Measurements from ENCODE around the gene KRTAP3-1. TPM values are rescaled to one million over a fixed set of nuclear protein-coding genes. Genes with fewer than 3 reads are reported as not detected.
"Not testable (repeated sequence)": the region's sequence is repeated elsewhere in the genome, so short reads cannot be mapped to it uniquely, and the experiment has no call there.

Gene KRTAP3-1
- total and polyA plus RNA-seq, 2 donors = 0.09 TPM; not detected in 1

- no peak for DNase-seq (ENCODE audit: low read depth in 6 of 9, low spot score in 9 of 9)
- Histone ChIP-seq H3K4me1 (ENCODE audit: control insufficient read depth in 2 of 2, insufficient read depth in 2 of 2, low read length in 2 of 2) (no peaks in the 10 kb centered on the region), H3K9me3 (ENCODE audit: control insufficient read depth in 2 of 2, insufficient read depth in 1 of 2, low read length in 1 of 2) (no peaks in the 10 kb centered on the region), H3K36me3 (ENCODE audit: control insufficient read depth in 2 of 2, insufficient read depth in 2 of 2, low read length in 1 of 2) (no peaks in the 10 kb centered on the region), H3K27me3 (ENCODE audit: control insufficient read depth in 2 of 2, insufficient read depth in 1 of 2, low read length in 1 of 2) (peaks cover 0 to 2% of the 10 kb centered on the region in 2 donors), H3K27ac (ENCODE audit: low read depth in 1 of 2, low read length in 1 of 2) (no peak overlapping the region), H3K4me3 (ENCODE audit: low read length in 2 of 2) (no peak overlapping the region)
- WGBS = 95% methylated on average over 1 of the region's 1 CpG
Measured at GRCh38 chr17:41042953-41043352, 34.0 kb upstream of the KRTAP3-1 start.

- not testable (repeated sequence) for H3K36me3 ChIP-seq (ENCODE audit: control insufficient read depth in 2 of 2, insufficient read depth in 2 of 2, low read length in 1 of 2); H3K4me3 ChIP-seq (ENCODE audit: low read length in 2 of 2); DNase-seq (ENCODE audit: low read depth in 6 of 9, low spot score in 9 of 9); H3K4me1 ChIP-seq (ENCODE audit: control insufficient read depth in 2 of 2, insufficient read depth in 2 of 2, low read length in 2 of 2); H3K27ac ChIP-seq (ENCODE audit: low read depth in 1 of 2, low read length in 1 of 2); H3K9me3 ChIP-seq (ENCODE audit: control insufficient read depth in 2 of 2, insufficient read depth in 1 of 2, low read length in 1 of 2); H3K27me3 ChIP-seq (ENCODE audit: control insufficient read depth in 2 of 2, insufficient read depth in 1 of 2, low read length in 1 of 2)
- 94% methylated on average over 14 of the region's 14 CpGs for WGBS
Measured at GRCh38 chr17:41040783-41041571, 32.0 kb upstream of the KRTAP3-1 start, which contains the start of gene KRTAP1-1. KRTAP1-1 (minus strand) TSS chr17:41041450; CDS start chr17:41041397, 53 bp downstream.

- WGBS = 94% methylated on average over 2 of the region's 2 CpGs
- H3K4me1 ChIP-seq (ENCODE audit: control insufficient read depth in 2 of 2, insufficient read depth in 2 of 2, low read length in 2 of 2) = no peaks in the 10 kb centered on the region
Measured at GRCh38 chr17:41037853-41038350, 29.0 kb upstream of the KRTAP3-1 start.

GRCh38 chr17:41034346-41034935 is 25.5 kb upstream of the KRTAP3-1 start, which contains the start of gene KRTAP1-3:
KRTAP1-3 (minus strand) TSS chr17:41034874; CDS start chr17:41034821, 53 bp downstream.
- H3K4me1 ChIP-seq (ENCODE audit: control insufficient read depth in 2 of 2, insufficient read depth in 2 of 2, low read length in 2 of 2); H3K9me3 ChIP-seq (ENCODE audit: control insufficient read depth in 2 of 2, insufficient read depth in 1 of 2, low read length in 1 of 2); H3K27me3 ChIP-seq (ENCODE audit: control insufficient read depth in 2 of 2, insufficient read depth in 1 of 2, low read length in 1 of 2); H3K36me3 ChIP-seq (ENCODE audit: control insufficient read depth in 2 of 2, insufficient read depth in 2 of 2, low read length in 1 of 2); DNase-seq (ENCODE audit: low read depth in 6 of 9, low spot score in 9 of 9); H3K27ac ChIP-seq (ENCODE audit: low read depth in 1 of 2, low read length in 1 of 2); H3K4me3 ChIP-seq (ENCODE audit: low read length in 2 of 2): not testable (repeated sequence)
- 98% methylated on average over 9 of the region's 10 CpGs for WGBS

More at GRCh38 chr17:41037853-41038350, 29.0 kb upstream of the KRTAP3-1 start:
- H3K9me3 ChIP-seq (ENCODE audit: control insufficient read depth in 2 of 2, insufficient read depth in 1 of 2, low read length in 1 of 2) = no peaks in the 10 kb centered on the region
- H3K27ac ChIP-seq (ENCODE audit: low read depth in 1 of 2, low read length in 1 of 2) = no peak overlapping the region
- H3K36me3 ChIP-seq (ENCODE audit: control insufficient read depth in 2 of 2, insufficient read depth in 2 of 2, low read length in 1 of 2) = no peaks in the 10 kb centered on the region
- no peak overlapping the region for H3K4me3 ChIP-seq (ENCODE audit: low read length in 2 of 2)
- DNase-seq (ENCODE audit: low read depth in 6 of 9, low spot score in 9 of 9) = no peak
- H3K27me3 ChIP-seq (ENCODE audit: control insufficient read depth in 2 of 2, insufficient read depth in 1 of 2, low read length in 1 of 2) = no peaks in the 10 kb centered on the region

GRCh38 chr17:41029633-41030245 is 20.8 kb upstream of the KRTAP3-1 start, which contains the start of gene KRTAP1-4:
KRTAP1-4 (minus strand) TSS chr17:41030195; CDS start chr17:41030078, 117 bp downstream.
- Histone ChIP-seq H3K27me3 (ENCODE audit: control insufficient read depth in 2 of 2, insufficient read depth in 1 of 2, low read length in 1 of 2) (no peaks in the 10 kb centered on the region), H3K27ac (ENCODE audit: low read depth in 1 of 2, low read length in 1 of 2) (no peak within 1 kb of the TSS), H3K9me3 (ENCODE audit: control insufficient read depth in 2 of 2, insufficient read depth in 1 of 2, low read length in 1 of 2) (no peaks in the 10 kb centered on the region), H3K36me3 (ENCODE audit: control insufficient read depth in 2 of 2, insufficient read depth in 2 of 2, low read length in 1 of 2) (no peaks in the 10 kb centered on the region), H3K4me1 (ENCODE audit: control insufficient read depth in 2 of 2, insufficient read depth in 2 of 2, low read length in 2 of 2) (no peaks in the 10 kb centered on the region), H3K4me3 (ENCODE audit: low read length in 2 of 2) (no peak within 1 kb of the TSS)
- WGBS = 94% methylated on average over 12 of the region's 12 CpGs
- DNase-seq (ENCODE audit: low read depth in 6 of 9, low spot score in 9 of 9) = no peak

GRCh38 chr17:41026715-41027471 is 18.0 kb upstream of the KRTAP3-1 start, which contains the start of gene KRTAP1-5:
KRTAP1-5 (minus strand) TSS chr17:41027208; CDS start chr17:41027155, 53 bp downstream.
- no peaks in the 10 kb centered on the region for H3K9me3 ChIP-seq (ENCODE audit: control insufficient read depth in 2 of 2, insufficient read depth in 1 of 2, low read length in 1 of 2)
- no peaks in the 10 kb centered on the region for H3K4me1 ChIP-seq (ENCODE audit: control insufficient read depth in 2 of 2, insufficient read depth in 2 of 2, low read length in 2 of 2)
- H3K27ac ChIP-seq (ENCODE audit: low read depth in 1 of 2, low read length in 1 of 2) = no peak within 1 kb of the TSS
- no peak for DNase-seq (ENCODE audit: low read depth in 6 of 9, low spot score in 9 of 9)
- H3K36me3 ChIP-seq (ENCODE audit: control insufficient read depth in 2 of 2, insufficient read depth in 2 of 2, low read length in 1 of 2) = no peaks in the 10 kb centered on the region
- WGBS = 93% methylated on average over 9 of the region's 9 CpGs
- H3K4me3 ChIP-seq (ENCODE audit: low read length in 2 of 2) = no peak within 1 kb of the TSS
- H3K27me3 ChIP-seq (ENCODE audit: control insufficient read depth in 2 of 2, insufficient read depth in 1 of 2, low read length in 1 of 2) = no peaks in the 10 kb centered on the region

- H3K27me3 ChIP-seq (ENCODE audit: control insufficient read depth in 2 of 2, insufficient read depth in 1 of 2, low read length in 1 of 2) = no peaks in the 10 kb centered on the region
- no peak for DNase-seq (ENCODE audit: low read depth in 6 of 9, low spot score in 9 of 9)
- H3K4me3 ChIP-seq (ENCODE audit: low read length in 2 of 2) = no peak overlapping the region
- H3K4me1 ChIP-seq (ENCODE audit: control insufficient read depth in 2 of 2, insufficient read depth in 2 of 2, low read length in 2 of 2) = no peaks in the 10 kb centered on the region
- H3K27ac ChIP-seq (ENCODE audit: low read depth in 1 of 2, low read length in 1 of 2) = no peak overlapping the region
- no peaks in the 10 kb centered on the region for H3K36me3 ChIP-seq (ENCODE audit: control insufficient read depth in 2 of 2, insufficient read depth in 2 of 2, low read length in 1 of 2)
- H3K9me3 ChIP-seq (ENCODE audit: control insufficient read depth in 2 of 2, insufficient read depth in 1 of 2, low read length in 1 of 2) = no peaks in the 10 kb centered on the region
- WGBS = 93% methylated on average over 3 of the region's 3 CpGs
Measured at GRCh38 chr17:41024697-41025096, 15.8 kb upstream of the KRTAP3-1 start.

GRCh38 chr17:41020336-41020735 is 11.4 kb upstream of the KRTAP3-1 start:
- Histone ChIP-seq H3K27me3 (ENCODE audit: control insufficient read depth in 2 of 2, insufficient read depth in 1 of 2, low read length in 1 of 2) (no peaks in the 10 kb centered on the region), H3K36me3 (ENCODE audit: control insufficient read depth in 2 of 2, insufficient read depth in 2 of 2, low read length in 1 of 2) (no peaks in the 10 kb centered on the region), H3K4me1 (ENCODE audit: control insufficient read depth in 2 of 2, insufficient read depth in 2 of 2, low read length in 2 of 2) (no peaks in the 10 kb centered on the region), H3K4me3 (ENCODE audit: low read length in 2 of 2) (no peak overlapping the region), H3K27ac (ENCODE audit: low read depth in 1 of 2, low read length in 1 of 2) (no peak overlapping the region), H3K9me3 (ENCODE audit: control insufficient read depth in 2 of 2, insufficient read depth in 1 of 2, low read length in 1 of 2) (no peaks in the 10 kb centered on the region)
- DNase-seq (ENCODE audit: low read depth in 6 of 9, low spot score in 9 of 9) = no peak

All from thymus (tissue), 11 donors.